ENCODE results near the gene CDKN2B.
A peak's percentile ranks its signal among the peaks of the same experiment; 100 is the strongest.

Gene CDKN2B

DNA sequence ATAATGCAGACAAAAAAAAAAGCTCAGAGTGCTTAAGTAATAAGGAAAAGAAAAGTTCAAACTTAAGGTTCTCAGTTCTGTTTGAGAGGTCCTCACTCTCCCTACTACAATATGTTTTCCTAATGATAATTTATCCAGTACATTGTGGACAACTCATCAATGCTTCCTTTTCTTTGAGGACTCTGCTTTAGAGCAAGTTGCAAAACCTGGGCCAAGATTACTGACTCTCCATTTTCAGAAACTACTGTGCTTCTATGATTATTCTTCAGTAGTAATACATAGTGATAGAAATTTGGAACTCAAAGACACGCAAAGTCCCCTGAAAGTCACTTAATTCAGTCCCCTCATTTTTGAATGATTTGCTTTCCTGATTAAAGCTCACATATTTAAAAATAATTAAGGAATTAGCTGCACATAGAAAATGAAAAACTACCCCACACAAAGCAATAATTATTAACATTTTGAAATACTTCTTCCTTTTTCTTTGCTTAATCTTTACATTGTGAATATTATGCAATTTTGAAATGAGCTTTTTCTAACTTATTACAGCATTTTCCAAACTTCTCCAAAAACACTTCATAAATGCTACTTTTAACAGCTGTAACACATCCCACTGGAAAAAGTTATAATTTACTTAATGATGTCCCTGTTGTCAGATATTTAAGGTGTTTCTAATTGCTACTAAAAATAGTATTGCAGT, 26.1 kb downstream of the CDKN2B start:
- no peak overlapping the region for H3K4me3 ChIP-seq (ENCODE audit: low read depth, low read length)
- ChIA-PET CTCF (interaction anchor here (0.8 to 3.2 kb wide), 9 partner anchors 10 to 587 kb away, joined by 3 to 19 read pairs (median 4); partner anchors contain the start of gene CDKN2B), POLR2A (no interaction called here)
- TF ChIP-seq, protein P1, sequence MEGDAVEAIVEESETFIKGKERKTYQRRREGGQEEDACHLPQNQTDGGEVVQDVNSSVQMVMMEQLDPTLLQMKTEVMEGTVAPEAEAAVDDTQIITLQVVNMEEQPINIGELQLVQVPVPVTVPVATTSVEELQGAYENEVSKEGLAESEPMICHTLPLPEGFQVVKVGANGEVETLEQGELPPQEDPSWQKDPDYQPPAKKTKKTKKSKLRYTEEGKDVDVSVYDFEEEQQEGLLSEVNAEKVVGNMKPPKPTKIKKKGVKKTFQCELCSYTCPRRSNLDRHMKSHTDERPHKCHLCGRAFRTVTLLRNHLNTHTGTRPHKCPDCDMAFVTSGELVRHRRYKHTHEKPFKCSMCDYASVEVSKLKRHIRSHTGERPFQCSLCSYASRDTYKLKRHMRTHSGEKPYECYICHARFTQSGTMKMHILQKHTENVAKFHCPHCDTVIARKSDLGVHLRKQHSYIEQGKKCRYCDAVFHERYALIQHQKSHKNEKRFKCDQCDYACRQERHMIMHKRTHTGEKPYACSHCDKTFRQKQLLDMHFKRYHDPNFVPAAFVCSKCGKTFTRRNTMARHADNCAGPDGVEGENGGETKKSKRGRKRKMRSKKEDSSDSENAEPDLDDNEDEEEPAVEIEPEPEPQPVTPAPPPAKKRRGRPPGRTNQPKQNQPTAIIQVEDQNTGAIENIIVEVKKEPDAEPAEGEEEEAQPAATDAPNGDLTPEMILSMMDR (IDR thresholded peaks at IDR 0.05; ENCODE audit: insufficient read depth, low read length, missing control alignments) = no peak
- no peak for DNase-seq (ENCODE audit: low read depth, low spot score)

DNA sequence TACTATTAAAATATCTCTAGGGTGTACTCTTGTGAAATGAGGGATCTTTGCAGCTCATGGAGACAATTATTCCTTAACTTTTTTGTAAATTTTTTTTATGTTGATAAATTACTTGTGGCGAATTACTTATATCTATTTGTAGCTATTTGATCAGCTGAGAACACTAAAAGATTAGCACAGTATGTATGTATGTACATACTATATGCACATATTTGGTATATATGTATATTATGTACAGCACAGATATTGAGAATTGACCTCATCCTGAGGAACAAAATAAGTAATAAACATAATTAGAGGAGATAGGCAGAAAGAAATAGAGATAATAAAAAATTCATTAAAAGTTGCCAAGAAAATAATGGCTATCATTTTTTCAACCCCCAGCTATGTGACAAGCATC, 26.7 kb downstream of the CDKN2B start:
- POLR2A ChIA-PET = no interaction called here
- TF ChIP-seq, protein P1 (IDR thresholded peaks at IDR 0.05; ENCODE audit: insufficient read depth, low read length, missing control alignments) = no peak
- DNase-seq (ENCODE audit: low read depth, low spot score) = no peak
- no peak overlapping the region for H3K4me3 ChIP-seq (ENCODE audit: low read depth, low read length)
- CTCF ChIA-PET = interaction anchor here (0.9 to 3.2 kb wide), 5 partner anchors 26 to 257 kb away, joined by 3 to 19 read pairs (median 3); partner anchors contain the start of gene CDKN2B

DNA sequence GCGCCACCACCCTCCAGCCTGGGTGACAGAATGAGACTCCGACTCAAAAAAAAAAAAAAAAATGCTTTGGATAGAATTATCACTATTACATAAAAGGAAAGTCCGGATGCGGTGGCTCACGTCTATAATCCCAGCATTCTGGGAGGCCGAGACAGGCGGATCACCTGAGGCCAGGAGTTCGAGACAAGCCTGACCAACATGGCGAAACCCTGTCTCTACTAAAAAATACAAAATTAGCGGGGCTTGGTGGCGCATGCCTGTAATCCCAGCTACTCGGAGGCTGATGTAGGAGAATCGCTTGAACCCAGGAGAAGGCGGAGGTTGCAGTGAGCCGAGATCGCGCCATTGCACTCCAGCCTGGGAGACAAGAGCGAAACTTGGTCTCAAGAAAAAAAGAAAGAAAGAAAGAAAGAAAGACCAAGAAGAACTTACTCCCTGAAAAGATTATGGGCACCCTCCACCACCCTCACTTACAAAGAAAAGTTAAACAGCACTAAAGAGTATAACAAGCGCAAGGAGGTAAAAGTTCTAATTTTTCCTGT, 32.7 kb downstream of the CDKN2B start:
- POLR2A ChIA-PET = no interaction called here
- no peak for DNase-seq (ENCODE audit: low read depth, low spot score)
- TF ChIP-seq, protein P1 (IDR thresholded peaks at IDR 0.05; ENCODE audit: insufficient read depth, low read length, missing control alignments) = no peak
- H3K4me3 ChIP-seq (ENCODE audit: low read depth, low read length) = no peak overlapping the region
- CTCF ChIA-PET = interaction anchor here (1.2 to 1.9 kb wide), 5 partner anchors 10 to 259 kb away, joined by 3 to 5 read pairs (median 5); partner anchors contain the start of gene CDKN2B

DNA sequence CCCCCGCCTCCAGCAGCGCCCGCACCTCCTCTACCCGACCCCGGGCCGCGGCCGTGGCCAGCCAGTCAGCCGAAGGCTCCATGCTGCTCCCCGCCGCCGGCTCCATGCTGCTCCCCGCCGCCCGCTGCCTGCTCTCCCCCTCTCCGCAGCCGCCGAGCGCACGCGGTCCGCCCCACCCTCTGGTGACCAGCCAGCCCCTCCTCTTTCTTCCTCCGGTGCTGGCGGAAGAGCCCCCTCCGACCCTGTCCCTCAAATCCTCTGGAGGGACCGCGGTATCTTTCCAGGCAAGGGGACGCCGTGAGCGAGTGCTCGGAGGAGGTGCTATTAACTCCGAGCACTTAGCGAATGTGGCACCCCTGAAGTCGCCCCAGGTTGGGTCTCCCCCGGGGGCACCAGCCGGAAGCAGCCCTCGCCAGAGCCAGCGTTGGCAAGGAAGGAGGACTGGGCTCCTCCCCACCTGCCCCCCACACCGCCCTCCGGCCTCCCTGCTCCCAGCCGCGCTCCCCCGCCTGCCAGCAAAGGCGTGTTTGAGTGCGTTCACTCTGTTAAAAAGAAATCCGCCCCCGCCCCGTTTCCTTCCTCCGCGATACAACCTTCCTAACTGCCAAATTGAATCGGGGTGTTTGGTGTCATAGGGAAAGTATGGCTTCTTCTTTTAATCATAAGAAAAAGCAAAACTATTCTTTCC, 34.2 kb downstream of the CDKN2B start:
- peak overlapping the region; percentile 68 for H3K4me3 ChIP-seq (ENCODE audit: low read depth, low read length)
- TF ChIP-seq, protein P1 (IDR thresholded peaks at IDR 0.05; ENCODE audit: insufficient read depth, low read length, missing control alignments) = no peak
- CTCF ChIA-PET = interaction anchor here (0.9 to 1.4 kb wide), 2 partner anchors 10 to 33 kb away, joined by 3 to 4 read pairs; no protein-coding TSS in a partner anchor
- POLR2A ChIA-PET = no interaction called here
- no peak for DNase-seq (ENCODE audit: low read depth, low spot score)

DNA sequence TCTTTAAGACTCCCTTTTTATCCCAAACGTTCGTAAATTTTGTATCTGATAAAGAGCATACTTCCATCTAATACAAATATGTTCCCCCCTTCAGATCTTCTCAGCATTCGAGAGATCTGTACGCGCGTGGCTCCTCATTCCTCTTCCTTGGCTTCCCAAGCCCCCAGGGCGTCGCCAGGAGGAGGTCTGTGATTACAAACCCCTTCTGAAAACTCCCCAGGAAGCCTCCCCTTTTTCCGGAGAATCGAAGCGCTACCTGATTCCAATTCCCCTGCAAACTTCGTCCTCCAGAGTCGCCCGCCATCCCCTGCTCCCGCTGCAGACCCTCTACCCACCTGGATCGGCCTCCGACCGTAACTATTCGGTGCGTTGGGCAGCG, 34.8 kb downstream of the CDKN2B start:
- no peak for DNase-seq (ENCODE audit: low read depth, low spot score)
- TF ChIP-seq, protein P1 (IDR thresholded peaks at IDR 0.05; ENCODE audit: insufficient read depth, low read length, missing control alignments) = no peak
- CTCF ChIA-PET = interaction anchor here (0.9 to 1.4 kb wide), 2 partner anchors 11 to 34 kb away, joined by 3 to 4 read pairs; no protein-coding TSS in a partner anchor
- peak overlapping the region; percentile 68 for H3K4me3 ChIP-seq (ENCODE audit: low read depth, low read length)
- POLR2A ChIA-PET = no interaction called here

DNA sequence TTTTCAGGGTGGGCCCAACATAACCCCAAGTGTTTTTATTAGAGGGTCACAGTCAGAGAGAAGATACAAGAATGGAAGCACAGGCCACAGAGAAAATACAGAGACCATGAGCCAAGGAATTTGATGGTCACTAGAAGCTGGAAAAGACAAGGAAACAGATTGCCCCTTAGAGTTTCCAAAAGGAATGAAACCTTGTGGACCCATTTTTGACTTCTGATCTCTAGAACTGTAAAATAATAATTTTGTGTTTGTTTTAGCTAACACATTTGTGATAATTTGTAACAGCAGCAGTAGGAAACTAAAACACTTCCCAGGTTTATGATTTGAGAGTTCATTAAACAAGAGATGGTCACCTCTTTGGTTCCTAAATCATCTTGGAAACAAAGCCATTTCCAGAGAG, 36.7 kb downstream of the CDKN2B start:
- CTCF ChIA-PET = interaction anchor here (0.9 to 1.2 kb wide), 2 partner anchors 36 to 160 kb away, joined by 4 to 5 read pairs; partner anchors contain the start of gene CDKN2B
- TF ChIP-seq, protein P1 (IDR thresholded peaks at IDR 0.05; ENCODE audit: insufficient read depth, low read length, missing control alignments) = no peak
- no peak overlapping the region for H3K4me3 ChIP-seq (ENCODE audit: low read depth, low read length)
- POLR2A ChIA-PET = no interaction called here
- DNase-seq (ENCODE audit: low read depth, low spot score) = no peak
